A673 (cell line): Measurements from ENCODE around the gene BPIFA2.
"Not testable (repeated sequence)": the region's sequence is repeated elsewhere in the genome, so short reads cannot be mapped to it uniquely, and the experiment has no call there.

Experiments used
- CTCF ChIP-seq: fragments of 300-800, 200-600 bp; sonication (generic); conservative IDR thresholded peaks from 2 replicates; pipeline ENCODE4 v1.5.1; 2017; ENCODE audit warnings: low read depth, mild to moderate bottlenecking, antibody characterized with exemption, low read length, moderate library complexity, mixed read lengths
- EZH2 ChIP-seq: fragments of 200-600 bp; sonication (generic); IDR thresholded peaks from 2 replicates; pipeline ENCODE4 v1.6.1; 2017; ENCODE audit warnings: borderline replicate concordance, low read depth, mild to moderate bottlenecking, mixed read lengths, antibody characterized with exemption, low read length; ENCODE audit not compliant: poor library complexity, severe bottlenecking

DNA sequence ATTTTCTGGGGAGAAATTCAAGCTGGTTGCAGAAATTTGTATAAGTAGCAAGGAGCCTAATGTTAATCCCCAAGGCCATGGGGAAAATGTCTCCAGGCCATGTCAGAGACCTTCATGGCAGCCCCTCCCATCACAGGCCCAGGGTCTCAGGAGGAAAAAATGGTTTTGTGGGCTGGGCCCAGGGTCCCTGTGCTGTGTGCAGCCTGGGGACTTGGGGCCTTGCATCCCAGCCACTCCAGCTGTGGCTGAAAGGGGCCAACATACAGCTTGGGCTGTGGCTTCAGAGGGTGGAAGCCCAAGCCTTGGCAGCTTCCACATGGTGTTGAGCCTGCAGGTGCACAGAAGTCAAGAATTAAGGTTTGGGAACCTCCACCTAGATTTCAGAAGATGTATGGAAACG lies 45.7 kb upstream of the BPIFA2 start:
- not testable (repeated sequence) for TF ChIP-seq CTCF, EZH2
